Activated T-cell treated with anti-CD3 and anti-CD28 coated beads for 1 hour (primary cell): Measurements from ENCODE around the gene SNRPF.

Experiments
- DNase-seq: peaks from one replicate; pipeline ENCODE4 v3.0.0-alpha.2; 2020; ENCODE audit warnings: low read depth

Gene SNRPF

DNA sequence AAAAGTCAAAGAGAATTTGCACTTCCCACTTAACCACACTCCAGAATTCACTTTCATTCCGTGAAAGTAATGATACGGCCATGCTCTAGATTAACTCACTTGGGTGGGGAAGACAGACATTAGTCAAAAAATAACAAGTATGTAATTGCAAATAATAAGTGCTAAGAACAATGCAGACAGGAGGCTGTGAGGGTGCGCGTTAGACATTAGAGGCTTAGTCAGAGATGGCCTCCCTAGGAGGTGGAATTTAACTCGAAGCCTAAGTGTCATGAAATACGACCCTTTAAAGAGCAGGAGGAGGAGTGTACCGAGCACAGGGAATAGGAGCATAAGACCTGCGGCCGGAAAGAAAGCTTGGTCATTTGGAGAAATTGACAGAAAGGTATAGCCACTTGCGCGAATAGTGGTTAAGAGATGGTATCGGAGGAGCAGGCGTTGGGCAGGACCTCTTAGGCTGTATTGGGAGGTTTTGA lies 628 bp downstream of the SNRPF start:
- no peak for DNase-seq

DNA sequence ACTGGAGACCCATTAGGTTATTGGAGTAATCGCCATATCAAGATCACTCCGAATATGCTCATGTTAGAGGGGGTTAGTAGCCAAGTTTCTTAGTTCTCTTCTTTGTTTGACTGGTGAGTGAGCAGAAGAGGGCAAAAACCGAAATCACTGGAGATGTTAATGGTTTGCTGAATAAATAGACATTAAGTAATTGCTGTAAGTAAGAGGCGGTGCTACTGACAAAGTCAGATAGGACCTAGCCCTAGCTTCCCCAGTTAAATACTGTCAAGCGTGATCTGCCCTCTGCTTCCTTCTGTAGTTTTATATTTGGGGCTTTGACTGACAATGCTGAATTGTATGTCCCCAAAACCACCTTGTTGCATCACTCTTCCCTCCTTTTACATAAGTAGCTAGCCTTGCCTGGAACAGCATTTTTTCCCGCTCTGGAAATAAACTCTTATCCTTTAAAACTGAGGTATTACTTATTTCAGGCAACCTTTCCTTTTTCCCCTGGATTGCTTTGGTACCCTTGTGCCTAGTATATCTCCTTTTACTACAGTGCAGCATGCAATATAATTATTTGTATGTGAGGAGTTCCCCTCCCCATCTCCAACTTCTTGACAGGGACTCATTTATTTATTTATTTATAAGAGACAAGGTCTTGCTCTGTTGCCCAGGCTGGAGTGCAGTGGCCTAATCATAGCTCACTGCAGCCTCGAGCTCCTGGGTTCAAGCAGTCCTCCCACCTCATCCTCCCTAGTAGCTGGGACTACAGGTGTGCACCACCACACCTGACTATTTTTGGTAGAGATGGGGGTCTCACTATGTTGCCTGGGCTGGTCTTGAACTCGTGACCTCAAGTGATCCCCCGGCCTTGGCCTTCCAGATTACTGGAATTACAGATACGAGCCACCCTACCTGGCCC lies 1.4 kb downstream of the SNRPF start:
- DNase-seq = no peak

GRCh38 chr12:95862038-95862437 lies 3.3 kb downstream of the SNRPF start:
- DNase-seq = no peak

DNA sequence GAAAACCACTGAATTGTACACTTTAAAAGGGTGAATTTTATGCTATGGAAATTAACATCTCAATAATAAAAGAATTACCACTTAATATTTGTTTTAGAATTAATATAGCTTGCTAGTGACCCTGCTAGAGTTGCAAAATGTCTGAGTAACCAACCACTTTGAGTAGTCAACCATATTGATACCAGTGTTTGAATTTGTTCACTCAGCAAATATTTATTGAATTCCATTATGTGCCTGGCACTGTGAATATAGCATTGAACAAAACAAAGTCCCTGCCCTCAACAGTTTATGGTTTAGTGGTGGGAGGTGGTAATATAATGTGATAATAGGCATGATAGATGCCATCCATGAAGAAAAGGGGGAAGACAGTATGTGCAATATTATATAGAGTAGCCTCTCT lies 4.6 kb downstream of the SNRPF start:
- DNase-seq = no peak

GRCh38 chr12:95870897-95871296 lies 12.1 kb downstream of the SNRPF start:
- DNase-seq = no peak

DNA sequence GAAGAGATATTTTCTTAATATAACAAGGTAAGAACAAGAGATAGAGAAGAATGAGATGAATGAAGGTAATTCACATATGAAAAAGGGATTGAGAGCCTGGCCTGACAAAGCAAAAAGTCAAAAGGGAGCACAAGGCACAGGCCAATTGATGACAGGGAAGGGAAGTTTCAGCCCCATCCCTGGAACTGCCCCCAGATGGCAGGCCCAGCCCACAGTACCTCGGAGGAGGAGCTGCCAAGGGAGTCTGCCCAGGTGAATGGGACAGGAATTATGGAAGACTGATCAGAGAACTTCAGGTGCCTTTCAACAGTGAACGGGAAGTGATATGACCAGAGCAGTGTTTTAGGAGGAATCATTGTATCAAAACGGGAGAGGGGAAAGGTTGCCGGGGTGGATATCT lies 15.7 kb downstream of the SNRPF start:
- no peak for DNase-seq

DNA sequence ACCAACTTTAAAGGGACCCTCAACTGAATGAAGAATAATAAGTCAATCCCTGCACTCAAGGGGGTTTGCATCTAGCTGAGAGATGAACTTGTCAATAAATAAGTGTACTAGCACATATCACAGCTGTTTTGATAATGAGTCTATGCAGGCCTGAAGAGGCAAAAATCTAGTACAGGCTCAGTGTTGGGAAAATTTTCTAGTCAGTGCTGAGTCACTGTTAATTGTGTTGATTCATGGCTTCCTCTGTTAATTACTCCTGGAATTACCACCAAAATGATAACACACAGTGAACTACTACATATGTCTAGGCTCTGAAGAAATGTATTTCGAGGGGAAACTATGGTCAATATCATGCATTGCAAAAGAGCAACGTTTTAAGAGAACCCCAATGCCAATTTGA lies 18.9 kb downstream of the SNRPF start:
- DNase-seq = no peak

DNA sequence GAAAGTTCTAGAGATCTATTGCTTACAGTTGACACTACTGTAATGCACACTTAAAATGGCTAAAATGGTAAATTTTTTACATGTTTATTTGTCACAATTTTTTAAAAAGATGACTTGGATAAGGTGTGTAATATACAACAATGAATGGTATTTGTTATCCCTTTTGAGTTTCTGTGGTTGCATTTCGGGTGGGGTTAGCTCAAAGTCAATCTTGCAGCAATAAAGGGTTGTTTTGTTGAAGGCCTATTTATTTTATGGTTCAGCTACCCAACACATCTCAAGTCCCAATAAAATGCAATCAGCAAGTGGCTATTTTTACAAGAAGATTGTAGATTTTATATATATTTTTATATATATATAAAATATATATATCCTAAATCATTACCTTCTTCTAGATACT lies 22.1 kb downstream of the SNRPF start:
- no peak for DNase-seq

DNA sequence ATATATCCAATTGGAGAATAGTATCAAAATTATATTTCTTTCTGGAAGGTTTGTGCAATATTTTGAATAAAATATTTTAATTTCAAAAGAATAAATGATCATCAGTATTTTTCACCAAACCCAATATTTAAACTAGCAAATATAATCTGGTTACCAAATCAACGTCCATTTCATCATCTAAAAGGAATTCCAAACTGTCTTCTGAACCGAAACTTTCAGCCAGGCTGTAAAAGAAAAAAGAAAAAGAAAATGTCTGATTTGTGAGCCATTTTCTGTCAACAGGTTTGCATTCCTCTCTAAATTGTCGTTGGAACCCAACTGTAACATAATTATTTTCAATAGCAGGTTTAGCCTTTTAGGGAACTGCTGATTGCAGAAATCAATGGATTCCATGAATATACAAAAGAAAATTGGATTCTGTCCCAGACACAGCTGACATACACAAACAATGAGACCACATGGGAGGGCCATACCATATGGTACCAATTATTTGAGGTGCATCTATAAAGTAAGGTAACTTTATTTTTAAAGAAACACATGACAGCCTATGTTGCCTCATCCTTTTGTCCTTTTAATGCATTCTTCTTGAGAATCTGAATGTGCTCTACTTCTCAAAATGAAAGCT lies 22.7 kb downstream of the SNRPF start:
- no peak for DNase-seq

GRCh38 chr12:95882080-95882479 lies 23.3 kb downstream of the SNRPF start:
- no peak for DNase-seq

GRCh38 chr12:95882873-95883272 lies 24.1 kb downstream of the SNRPF start:
- DNase-seq = no peak

GRCh38 chr12:95884998-95885397 lies 26.2 kb downstream of the SNRPF start:
- DNase-seq = no peak

GRCh38 chr12:95887311-95887710 lies 28.6 kb downstream of the SNRPF start:
- no peak for DNase-seq

DNA sequence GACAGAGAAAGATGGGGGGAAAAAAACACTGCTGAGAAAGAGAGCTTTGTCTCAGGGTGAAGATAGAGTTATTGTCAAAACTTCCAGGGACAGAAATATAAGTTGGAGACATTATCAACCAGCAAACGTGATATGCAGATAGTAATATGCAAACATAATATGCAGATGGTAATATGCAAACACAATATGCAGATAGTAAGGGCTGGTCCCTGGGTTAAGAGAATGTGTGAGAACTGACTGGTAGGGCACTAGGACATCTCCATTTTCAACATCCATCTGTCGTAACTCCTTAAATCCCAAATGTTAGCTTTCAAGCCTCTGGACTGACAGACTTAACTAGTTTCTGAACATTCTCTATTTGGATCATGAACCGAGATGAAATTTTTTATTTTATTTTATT lies 32.2 kb downstream of the SNRPF start:
- no peak for DNase-seq

DNA sequence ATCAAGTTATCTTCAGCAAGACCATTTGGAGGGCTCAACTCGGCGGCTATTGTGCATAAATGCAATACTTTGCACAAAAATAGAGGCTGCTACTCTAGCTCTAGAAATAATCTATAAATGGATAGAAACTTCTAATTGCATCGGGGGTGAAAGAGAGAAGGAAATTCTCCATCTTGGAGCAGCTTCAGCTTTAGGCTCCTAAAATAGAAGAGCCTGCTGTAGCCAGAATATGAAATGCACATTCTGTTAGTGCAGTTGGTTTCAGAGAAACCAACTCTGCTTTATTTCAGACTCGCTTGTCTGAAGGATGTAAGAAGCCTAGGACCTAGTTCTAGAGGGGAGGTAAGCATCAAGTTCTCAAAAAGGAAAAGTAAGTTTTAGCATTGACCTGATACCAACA lies 38.1 kb downstream of the SNRPF start:
- DNase-seq = no peak

DNA sequence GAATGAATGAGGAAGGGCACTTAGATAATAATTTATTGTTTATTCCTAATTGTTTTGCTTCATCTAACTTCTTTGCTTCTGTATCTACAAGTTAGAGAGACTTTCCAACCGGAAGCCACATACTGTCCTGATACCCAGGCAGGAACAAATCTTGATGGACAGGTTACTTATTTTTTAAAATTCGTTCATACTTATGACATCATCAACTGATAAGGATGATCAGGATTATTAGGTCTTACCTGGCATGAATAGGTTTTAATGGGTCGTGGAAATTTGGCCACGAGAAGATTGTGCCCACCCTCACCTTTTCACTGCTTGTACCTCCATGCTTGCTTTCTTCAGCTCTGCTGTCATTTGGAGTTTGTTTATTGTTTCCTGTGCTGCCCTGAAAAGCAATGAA lies 39.3 kb downstream of the SNRPF start:
- DNase-seq = no peak

DNA sequence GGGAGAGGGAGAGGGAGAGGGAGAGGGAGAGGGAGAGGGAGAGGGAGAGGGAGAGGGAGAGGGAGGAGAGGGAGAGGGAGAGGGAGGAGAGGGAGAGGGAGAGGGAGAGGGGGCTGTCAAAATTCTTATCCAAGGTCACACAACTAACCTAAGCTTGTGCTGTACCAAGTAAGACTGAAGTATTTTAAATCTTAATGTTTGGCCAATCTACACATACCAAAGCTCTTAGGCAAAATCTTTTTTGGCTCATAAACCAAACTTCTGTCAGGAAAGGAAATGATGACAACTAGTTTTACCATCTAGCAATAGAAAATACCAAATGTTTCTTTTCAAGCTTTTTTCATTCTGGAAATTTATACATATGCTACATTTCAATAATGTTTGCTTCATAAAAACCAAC lies 49.8 kb downstream of the SNRPF start:
- no peak for DNase-seq

DNA sequence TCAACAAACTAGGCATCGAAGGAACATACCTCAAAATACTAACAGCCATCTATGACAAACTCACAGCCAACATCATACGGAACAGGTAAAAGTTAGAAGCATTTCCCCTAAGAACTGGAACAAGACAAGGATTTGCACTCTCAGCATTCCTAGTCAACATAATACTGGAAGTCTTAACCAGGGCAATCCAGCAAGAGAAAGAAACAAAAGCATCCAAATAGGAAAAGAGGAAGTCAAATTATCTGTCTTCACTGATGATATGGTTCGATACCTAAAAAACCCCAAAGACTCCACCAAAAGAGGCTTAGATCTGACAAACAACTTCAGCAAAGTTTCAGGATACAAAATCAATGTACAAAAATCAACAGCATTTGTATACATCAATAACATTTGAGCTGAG lies 51.1 kb downstream of the SNRPF start:
- no peak for DNase-seq
